ENCODE measurements around the gene EFCC1.

The EFCC1 gene

DNA sequence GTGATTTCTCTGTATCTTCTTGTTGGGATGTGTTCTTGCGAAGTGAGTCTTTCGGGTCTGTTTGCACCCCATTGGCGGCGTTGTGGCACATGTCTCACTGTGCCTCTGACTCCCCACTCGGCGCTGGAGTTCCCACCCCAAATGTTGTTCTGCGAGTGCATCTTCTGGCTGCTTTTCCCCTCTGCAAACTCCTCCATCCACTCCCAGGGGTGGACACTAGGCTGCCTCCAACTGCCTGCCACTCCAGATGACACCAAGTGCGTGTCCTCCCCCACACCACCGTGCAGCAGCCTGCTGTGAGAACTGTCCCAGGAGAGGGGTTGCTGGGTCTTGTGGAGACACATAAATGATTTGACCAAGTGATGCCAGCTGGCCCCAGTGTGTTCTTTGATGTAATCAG is 17.6 kb downstream of the EFCC1 start:
- no peak overlapping the region for H3K27ac ChIP-seq (ENCODE audit: low read depth, low read length)
- H4K20me1 ChIP-seq (ENCODE audit: control insufficient read depth, insufficient read depth, low read depth, low read length): no peaks in the 10 kb centered on the region
- no peaks in the 10 kb centered on the region for H3F3A ChIP-seq (ENCODE audit: control insufficient read depth, insufficient read depth)
- peaks cover 30% of the 10 kb centered on the region for H3K4me1 ChIP-seq (ENCODE audit: control insufficient read depth, low read length)
- no peaks in the 10 kb centered on the region for H3K9me3 ChIP-seq (ENCODE audit: control insufficient read depth, insufficient read depth, low read length)
- H3K4me2 ChIP-seq (ENCODE audit: low read length): no peak overlapping the region
- TF ChIP-seq, protein P1, sequence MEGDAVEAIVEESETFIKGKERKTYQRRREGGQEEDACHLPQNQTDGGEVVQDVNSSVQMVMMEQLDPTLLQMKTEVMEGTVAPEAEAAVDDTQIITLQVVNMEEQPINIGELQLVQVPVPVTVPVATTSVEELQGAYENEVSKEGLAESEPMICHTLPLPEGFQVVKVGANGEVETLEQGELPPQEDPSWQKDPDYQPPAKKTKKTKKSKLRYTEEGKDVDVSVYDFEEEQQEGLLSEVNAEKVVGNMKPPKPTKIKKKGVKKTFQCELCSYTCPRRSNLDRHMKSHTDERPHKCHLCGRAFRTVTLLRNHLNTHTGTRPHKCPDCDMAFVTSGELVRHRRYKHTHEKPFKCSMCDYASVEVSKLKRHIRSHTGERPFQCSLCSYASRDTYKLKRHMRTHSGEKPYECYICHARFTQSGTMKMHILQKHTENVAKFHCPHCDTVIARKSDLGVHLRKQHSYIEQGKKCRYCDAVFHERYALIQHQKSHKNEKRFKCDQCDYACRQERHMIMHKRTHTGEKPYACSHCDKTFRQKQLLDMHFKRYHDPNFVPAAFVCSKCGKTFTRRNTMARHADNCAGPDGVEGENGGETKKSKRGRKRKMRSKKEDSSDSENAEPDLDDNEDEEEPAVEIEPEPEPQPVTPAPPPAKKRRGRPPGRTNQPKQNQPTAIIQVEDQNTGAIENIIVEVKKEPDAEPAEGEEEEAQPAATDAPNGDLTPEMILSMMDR (IDR thresholded peaks at IDR 0.05; ENCODE audit: low read depth, low read length, poor library complexity, severe bottlenecking): no peak
- no peak for TF ChIP-seq EZH2phosphoT487 (IDR thresholded peaks at IDR 0.05; ENCODE audit: borderline replicate concordance, low read length)
- H3K79me2 ChIP-seq (ENCODE audit: control insufficient read depth, low read length): no peaks in the 10 kb centered on the region
- H3K27me3 ChIP-seq (ENCODE audit: control insufficient read depth, low read length): no peaks in the 10 kb centered on the region
- no peaks in the 10 kb centered on the region for H3K36me3 ChIP-seq (ENCODE audit: control insufficient read depth, low read length)
- no peaks in the 10 kb centered on the region for H3K9me2 ChIP-seq (replicated peaks; ENCODE audit: control insufficient read depth, low read length)
- H3K4me3 ChIP-seq (ENCODE audit: low read length): no peak overlapping the region

DNA sequence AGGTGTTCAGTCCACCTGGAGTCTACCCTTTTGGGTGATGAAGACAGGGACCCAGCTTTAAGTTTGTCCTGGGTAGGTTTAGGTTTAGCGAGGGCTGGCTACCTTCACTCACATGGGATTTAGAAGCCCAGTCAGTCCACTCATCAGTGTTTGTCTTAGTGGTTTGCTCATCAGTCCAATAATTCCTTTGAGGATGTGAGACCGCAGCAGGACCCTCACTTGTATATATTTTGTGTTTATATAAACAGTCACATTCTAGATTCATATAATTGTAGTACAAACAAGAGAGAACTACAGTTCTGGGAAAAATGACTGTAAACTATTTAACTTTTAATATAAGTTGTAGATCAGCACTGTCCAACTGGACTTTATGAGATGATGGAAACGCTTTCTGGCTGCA is 18.2 kb downstream of the EFCC1 start:
- H3F3A ChIP-seq (ENCODE audit: control insufficient read depth, insufficient read depth): no peaks in the 10 kb centered on the region
- no peaks in the 10 kb centered on the region for H4K20me1 ChIP-seq (ENCODE audit: control insufficient read depth, insufficient read depth, low read depth, low read length)
- H3K36me3 ChIP-seq (ENCODE audit: control insufficient read depth, low read length): no peaks in the 10 kb centered on the region
- no peaks in the 10 kb centered on the region for H3K9me3 ChIP-seq (ENCODE audit: control insufficient read depth, insufficient read depth, low read length)
- H3K4me1 ChIP-seq (ENCODE audit: control insufficient read depth, low read length): peaks cover 30% of the 10 kb centered on the region
- H3K27me3 ChIP-seq (ENCODE audit: control insufficient read depth, low read length): no peaks in the 10 kb centered on the region
- no peak overlapping the region for H3K27ac ChIP-seq (ENCODE audit: low read depth, low read length)
- no peaks in the 10 kb centered on the region for H3K9me2 ChIP-seq (replicated peaks; ENCODE audit: control insufficient read depth, low read length)
- no peak overlapping the region for H3K4me2 ChIP-seq (ENCODE audit: low read length)
- H3K79me2 ChIP-seq (ENCODE audit: control insufficient read depth, low read length): no peaks in the 10 kb centered on the region
- no peak overlapping the region for H3K4me3 ChIP-seq (ENCODE audit: low read length)
- TF ChIP-seq EZH2phosphoT487 (IDR thresholded peaks at IDR 0.05; ENCODE audit: borderline replicate concordance, low read length): no peak
- TF ChIP-seq, protein P1 (IDR thresholded peaks at IDR 0.05; ENCODE audit: low read depth, low read length, poor library complexity, severe bottlenecking): no peak

DNA sequence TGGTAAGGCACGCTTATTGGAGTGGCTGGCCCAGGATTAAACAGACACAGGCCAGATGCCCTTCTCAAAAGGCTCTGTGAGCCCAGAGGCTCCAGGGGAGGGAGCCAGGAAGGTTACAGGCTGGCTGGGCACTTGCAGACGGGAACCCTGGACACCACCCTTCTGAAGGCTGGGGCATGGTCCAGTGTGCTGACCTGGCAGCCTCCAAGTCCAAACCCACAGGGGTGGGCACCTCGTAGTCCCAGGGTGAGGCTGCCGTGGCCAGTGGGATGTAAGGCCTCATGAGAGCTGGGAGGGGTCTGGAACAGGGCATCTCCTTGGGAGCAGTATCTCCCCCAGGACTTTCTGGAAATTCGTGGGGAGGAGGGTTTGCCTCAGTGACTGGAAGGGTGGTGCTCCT is 19.6 kb downstream of the EFCC1 start:
- Histone ChIP-seq H3K4me3 (ENCODE audit: low read length) (no peak overlapping the region), H3K27ac (ENCODE audit: low read depth, low read length) (no peak overlapping the region), H3K27me3 (ENCODE audit: control insufficient read depth, low read length) (no peaks in the 10 kb centered on the region), H3K9me3 (ENCODE audit: control insufficient read depth, insufficient read depth, low read length) (no peaks in the 10 kb centered on the region), H3K9me2 (replicated peaks; ENCODE audit: control insufficient read depth, low read length) (no peaks in the 10 kb centered on the region), H3K4me1 (ENCODE audit: control insufficient read depth, low read length) (peaks cover 23% of the 10 kb centered on the region), H3K36me3 (ENCODE audit: control insufficient read depth, low read length) (no peaks in the 10 kb centered on the region), H3K79me2 (ENCODE audit: control insufficient read depth, low read length) (no peaks in the 10 kb centered on the region), H3K4me2 (ENCODE audit: low read length) (no peak overlapping the region), H4K20me1 (ENCODE audit: control insufficient read depth, insufficient read depth, low read depth, low read length) (no peaks in the 10 kb centered on the region), H3F3A (ENCODE audit: control insufficient read depth, insufficient read depth) (no peaks in the 10 kb centered on the region)
- no peak for TF ChIP-seq EZH2phosphoT487 (IDR thresholded peaks at IDR 0.05; ENCODE audit: borderline replicate concordance, low read length)
- TF ChIP-seq, protein P1 (IDR thresholded peaks at IDR 0.05; ENCODE audit: low read depth, low read length, poor library complexity, severe bottlenecking): no peak

DNA sequence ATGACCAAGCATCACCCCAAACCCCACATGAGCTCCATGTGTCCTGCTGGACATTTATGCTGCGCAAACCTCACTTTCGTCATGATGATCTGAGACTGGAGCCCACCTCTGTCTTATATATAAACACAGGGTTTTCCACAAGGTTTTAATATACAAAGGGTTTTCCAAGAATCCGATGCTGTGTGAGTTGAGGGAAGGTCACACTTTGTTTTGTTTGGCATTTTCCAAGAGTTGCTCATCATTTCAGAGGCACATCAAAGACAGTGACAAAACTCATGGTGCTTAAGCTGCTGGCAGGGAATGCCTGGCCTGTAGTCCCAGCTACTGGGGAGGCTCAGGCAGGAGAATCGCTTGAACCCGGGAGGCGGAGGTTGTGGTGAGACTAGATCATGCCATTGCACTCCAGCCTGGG is 20.0 kb downstream of the EFCC1 start:
- peaks cover 21% of the 10 kb centered on the region for H3K4me1 ChIP-seq (ENCODE audit: control insufficient read depth, low read length)
- no peaks in the 10 kb centered on the region for H3K9me3 ChIP-seq (ENCODE audit: control insufficient read depth, insufficient read depth, low read length)
- H3K36me3 ChIP-seq (ENCODE audit: control insufficient read depth, low read length): no peaks in the 10 kb centered on the region
- no peaks in the 10 kb centered on the region for H3F3A ChIP-seq (ENCODE audit: control insufficient read depth, insufficient read depth)
- no peaks in the 10 kb centered on the region for H3K27me3 ChIP-seq (ENCODE audit: control insufficient read depth, low read length)
- H3K27ac ChIP-seq (ENCODE audit: low read depth, low read length): no peak overlapping the region
- no peak overlapping the region for H3K4me3 ChIP-seq (ENCODE audit: low read length)
- H4K20me1 ChIP-seq (ENCODE audit: control insufficient read depth, insufficient read depth, low read depth, low read length): no peaks in the 10 kb centered on the region
- TF ChIP-seq EZH2phosphoT487 (IDR thresholded peaks at IDR 0.05; ENCODE audit: borderline replicate concordance, low read length): no peak
- TF ChIP-seq, protein P1 (IDR thresholded peaks at IDR 0.05; ENCODE audit: low read depth, low read length, poor library complexity, severe bottlenecking): no peak
- no peaks in the 10 kb centered on the region for H3K79me2 ChIP-seq (ENCODE audit: control insufficient read depth, low read length)
- H3K9me2 ChIP-seq (replicated peaks; ENCODE audit: control insufficient read depth, low read length): no peaks in the 10 kb centered on the region
- no peak overlapping the region for H3K4me2 ChIP-seq (ENCODE audit: low read length)
